ENCODE measurements around the gene KCND3.

KCND3 gene

GRCh38 chr1:111723871-111724270 lies 265.6 kb downstream of the KCND3 start:
- DNase-seq (ENCODE audit: low spot score), result no peak

DNA sequence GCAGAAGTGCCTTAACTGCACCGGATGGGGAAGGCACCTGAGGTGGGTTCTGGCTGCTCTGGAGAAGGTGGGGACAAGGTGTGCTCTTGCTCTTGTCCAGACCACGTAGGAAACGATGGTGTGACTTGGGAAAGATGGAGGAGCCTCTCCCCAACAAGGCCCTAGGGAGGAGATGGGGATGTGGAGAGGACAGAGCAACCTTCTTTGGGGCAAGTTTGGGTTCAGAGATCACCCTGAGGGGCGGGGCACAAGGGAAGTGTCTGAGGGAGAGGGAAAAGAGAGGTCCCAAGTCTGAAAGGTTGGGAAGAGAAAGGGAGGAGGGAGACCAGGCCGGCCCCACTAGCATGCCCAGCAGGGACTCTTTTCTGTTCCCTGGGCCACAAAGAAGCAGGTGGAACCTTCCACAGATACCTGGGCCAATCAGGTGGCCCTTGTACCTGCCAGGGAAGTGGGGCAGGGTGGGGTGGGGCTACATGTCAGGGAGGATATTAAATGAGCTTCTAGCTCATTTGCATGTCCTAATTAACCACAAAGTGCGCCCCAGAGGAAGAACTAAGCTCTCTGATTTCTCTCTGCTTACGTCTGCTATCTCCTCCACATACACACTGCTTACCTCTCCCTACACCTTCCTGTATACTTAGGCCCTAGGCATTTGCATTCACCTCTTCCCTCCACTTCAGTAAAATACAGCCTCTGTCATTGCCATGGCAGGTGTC lies 266.2 kb downstream of the KCND3 start:
- no peak for DNase-seq (ENCODE audit: low spot score)

DNA sequence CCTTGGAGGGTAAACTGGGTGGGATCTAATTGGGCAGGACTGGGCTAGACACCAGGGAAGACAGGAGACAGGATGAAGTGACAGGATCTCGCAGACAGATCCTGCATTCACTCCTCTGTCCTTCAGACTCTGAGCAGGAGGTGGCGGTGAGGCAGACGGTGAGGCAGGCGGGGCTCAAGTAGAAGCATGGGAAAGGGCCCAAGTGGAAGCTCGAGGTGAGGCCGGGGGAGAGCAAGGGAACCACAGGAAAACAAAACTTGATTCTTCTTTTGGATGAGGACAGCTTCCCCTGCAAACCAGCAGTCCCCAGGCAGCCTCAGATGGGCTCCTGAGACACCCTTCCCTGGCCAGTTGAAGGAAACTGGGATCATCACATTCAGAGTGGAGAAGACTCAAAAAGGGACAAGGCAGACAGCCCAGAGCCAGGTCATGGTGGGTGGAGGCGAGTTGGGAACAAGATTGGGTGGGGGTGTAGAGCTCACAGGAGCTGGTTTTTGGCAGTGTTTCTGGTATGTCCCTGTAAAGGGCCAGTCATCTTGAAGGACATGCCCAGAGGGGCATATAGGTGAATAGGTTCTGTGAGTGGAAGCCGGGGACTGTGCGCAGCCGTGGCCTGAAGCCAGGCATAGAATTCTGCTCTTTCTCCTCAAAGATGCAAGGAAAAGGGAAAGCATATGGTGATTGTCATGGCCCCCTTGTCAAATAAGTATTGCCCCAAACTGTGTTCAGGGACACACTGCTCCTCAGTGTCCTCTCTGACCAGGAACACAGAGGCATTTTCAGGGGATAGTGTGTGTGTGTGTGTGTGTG lies 268.3 kb downstream of the KCND3 start:
- DNase-seq (ENCODE audit: low spot score), result no peak
